GM12874 (cell line): Measurements from ENCODE around the gene EEFSEC.

Experiments used
- TF ChIP-seq, protein P1 (sequence below): IDR thresholded peaks from 2 replicates; pipeline ENCODE4 v1.5.1; 2011; ENCODE audit warnings: low read depth, mild to moderate bottlenecking, control low read depth, low read length, moderate library complexity; ENCODE audit not compliant: insufficient read depth

EEFSEC gene

GRCh38 chr3:128369881-128370642, 216.8 kb downstream of the EEFSEC start:
- TF ChIP-seq, protein P1, sequence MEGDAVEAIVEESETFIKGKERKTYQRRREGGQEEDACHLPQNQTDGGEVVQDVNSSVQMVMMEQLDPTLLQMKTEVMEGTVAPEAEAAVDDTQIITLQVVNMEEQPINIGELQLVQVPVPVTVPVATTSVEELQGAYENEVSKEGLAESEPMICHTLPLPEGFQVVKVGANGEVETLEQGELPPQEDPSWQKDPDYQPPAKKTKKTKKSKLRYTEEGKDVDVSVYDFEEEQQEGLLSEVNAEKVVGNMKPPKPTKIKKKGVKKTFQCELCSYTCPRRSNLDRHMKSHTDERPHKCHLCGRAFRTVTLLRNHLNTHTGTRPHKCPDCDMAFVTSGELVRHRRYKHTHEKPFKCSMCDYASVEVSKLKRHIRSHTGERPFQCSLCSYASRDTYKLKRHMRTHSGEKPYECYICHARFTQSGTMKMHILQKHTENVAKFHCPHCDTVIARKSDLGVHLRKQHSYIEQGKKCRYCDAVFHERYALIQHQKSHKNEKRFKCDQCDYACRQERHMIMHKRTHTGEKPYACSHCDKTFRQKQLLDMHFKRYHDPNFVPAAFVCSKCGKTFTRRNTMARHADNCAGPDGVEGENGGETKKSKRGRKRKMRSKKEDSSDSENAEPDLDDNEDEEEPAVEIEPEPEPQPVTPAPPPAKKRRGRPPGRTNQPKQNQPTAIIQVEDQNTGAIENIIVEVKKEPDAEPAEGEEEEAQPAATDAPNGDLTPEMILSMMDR: no peak

- TF ChIP-seq, protein P1: no peak
These were observed 219.0 kb downstream of the EEFSEC start for GRCh38 chr3:128372281-128372680.

DNA sequence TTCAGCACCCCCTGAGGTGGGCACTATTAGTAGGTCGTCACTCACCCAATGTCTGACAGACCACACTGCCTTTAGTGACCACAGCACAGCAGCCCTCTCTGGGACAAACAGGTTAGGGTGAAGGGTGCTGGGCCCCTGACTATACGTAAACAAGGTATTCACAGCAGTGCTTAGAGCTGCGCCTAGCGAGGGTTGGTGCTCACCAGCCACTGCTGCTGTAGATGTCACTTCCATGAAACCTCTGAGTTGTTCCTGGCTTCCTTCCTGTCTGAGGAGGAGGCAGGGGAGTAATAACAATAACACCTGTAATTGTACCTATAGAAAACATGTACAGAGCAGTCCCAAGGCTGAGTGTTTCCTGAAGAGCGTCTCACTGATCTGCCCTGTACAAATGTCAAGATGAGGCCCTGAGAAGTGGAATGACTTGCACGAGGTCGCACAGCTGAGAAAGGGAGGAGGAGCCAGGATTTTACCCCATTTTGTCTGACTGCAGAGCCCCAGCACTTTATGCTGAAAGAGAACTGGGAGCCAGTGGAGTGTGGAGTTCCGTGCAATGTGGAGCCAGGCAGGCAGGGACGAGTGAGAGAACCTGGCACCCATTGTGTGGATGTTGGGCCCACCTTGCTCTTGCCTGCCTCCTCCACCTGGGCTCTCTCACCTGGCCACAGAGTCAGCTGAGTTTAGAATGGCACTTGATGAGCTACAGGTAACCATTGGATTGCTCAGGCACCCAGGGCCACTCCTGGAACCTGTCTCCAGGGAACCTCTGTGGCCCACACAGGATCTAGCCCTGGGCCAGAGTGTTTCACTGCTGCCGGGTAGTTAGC, 219.6 kb downstream of the EEFSEC start:
- TF ChIP-seq, protein P1: no peak

DNA sequence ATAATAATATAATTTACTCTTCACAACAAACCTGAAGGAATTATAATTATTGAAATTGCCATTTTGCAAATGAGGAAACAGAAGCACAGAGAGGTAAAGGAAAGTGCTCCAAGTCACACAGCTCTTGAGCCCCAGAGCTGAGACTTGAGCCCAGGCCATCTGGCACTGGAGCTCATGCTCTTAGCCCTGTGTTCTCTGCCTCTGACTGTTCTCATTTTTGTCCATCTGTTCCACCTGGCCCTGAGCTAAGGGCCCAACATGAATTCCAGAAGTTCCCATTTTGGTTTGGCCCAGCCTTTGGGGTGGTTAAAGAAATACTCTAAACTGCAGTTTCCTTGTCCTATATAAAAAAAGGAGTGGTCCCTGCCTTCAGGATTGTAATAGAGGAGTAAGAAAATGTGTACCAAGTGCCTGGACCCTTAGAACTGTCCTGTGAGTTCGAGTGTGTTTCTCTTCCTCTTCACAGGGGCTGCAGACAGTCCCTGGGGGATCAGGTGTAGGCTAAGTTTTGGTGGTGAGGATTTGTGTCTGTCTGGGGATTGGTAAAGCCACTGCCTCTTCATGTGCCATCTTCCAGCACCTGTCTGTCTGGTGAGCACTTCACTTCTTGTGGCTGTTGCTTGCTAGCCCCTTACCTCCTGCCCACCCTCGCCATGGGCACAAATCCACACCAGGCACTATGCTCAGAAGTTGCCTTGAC, 221.6 kb downstream of the EEFSEC start:
- TF ChIP-seq, protein P1: no peak

DNA sequence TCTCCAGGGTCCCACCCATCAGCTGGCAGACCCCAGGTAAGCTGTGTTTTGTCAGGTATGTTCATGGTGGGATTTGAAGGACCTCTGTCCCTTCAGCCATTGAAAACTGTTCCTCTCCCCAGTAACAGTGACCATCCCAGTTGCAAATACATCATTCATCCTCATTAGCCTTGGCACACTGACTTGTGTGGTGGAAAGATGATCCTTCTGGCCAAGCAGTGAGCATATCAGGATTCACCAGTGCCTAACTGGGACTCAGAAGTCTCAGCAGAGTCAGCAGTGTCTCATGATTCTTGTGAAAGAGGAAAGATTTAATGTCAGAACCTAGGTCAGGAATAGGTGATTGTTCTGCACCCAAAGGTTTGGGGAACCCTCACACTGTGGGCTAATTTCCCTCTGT, 223.2 kb downstream of the EEFSEC start:
- TF ChIP-seq, protein P1: no peak

GRCh38 chr3:128378631-128379347, 225.5 kb downstream of the EEFSEC start:
- TF ChIP-seq, protein P1: no peak
